GM21515 (cell line): ENCODE results near the gene STK16.
"Not testable (repeated sequence)": the region's sequence is repeated elsewhere in the genome, so short reads cannot be mapped to it uniquely, and the experiment has no call there.

Source experiments
- ATAC-seq: cut with Tn5 transposase; IDR thresholded peaks from one replicate; pipeline ENCODE4 v1.9.1; 2021; ENCODE audit not compliant: unreplicated experiment

STK16 gene

GRCh38 chr2:219245148-219245898, at the start of gene STK16, which contains the start of gene GLB1L:
Gene STK16 (plus strand): TSS chr2:219245479. CDS start chr2:219246000, 521 bp downstream.
Gene GLB1L (minus strand): TSS chr2:219245444. CDS start chr2:219243573, 1,871 bp downstream.
- ATAC-seq, result peak; percentile 69

GRCh38 chr2:219197388-219197787, 47.9 kb upstream of the STK16 start:
- no peak for ATAC-seq

- no peak for ATAC-seq
Observed at GRCh38 chr2:219198974-219199373, 46.3 kb upstream of the STK16 start.

- no peak for ATAC-seq
Observed at GRCh38 chr2:219199470-219200211, 45.6 kb upstream of the STK16 start.

- ATAC-seq, result not testable (repeated sequence)
Observed at GRCh38 chr2:219200502-219201326, 44.6 kb upstream of the STK16 start.

- not testable (repeated sequence) for ATAC-seq
Observed at GRCh38 chr2:219201331-219201730, 43.9 kb upstream of the STK16 start.

GRCh38 chr2:219204425-219205164, 40.7 kb upstream of the STK16 start:
- no peak for ATAC-seq

- ATAC-seq, result no peak
Observed at GRCh38 chr2:219205165-219205538, 40.1 kb upstream of the STK16 start.

GRCh38 chr2:219205981-219206327, 39.3 kb upstream of the STK16 start:
- ATAC-seq, result no peak

GRCh38 chr2:219206328-219207133, 38.7 kb upstream of the STK16 start, which contains the start of gene ZFAND2B:
Gene ZFAND2B (plus strand): TSS chr2:219206782. CDS start chr2:219206988, 206 bp downstream.
- peak; percentile 96 for ATAC-seq

GRCh38 chr2:219207134-219207883, 38.0 kb upstream of the STK16 start:
- no peak for ATAC-seq

- ATAC-seq, result no peak
Observed at GRCh38 chr2:219207884-219208740, 37.2 kb upstream of the STK16 start.

- ATAC-seq, result no peak
Observed at GRCh38 chr2:219209236-219210195, 35.8 kb upstream of the STK16 start.

GRCh38 chr2:219210196-219210885, 34.9 kb upstream of the STK16 start:
- no peak for ATAC-seq

GRCh38 chr2:219210886-219211362, 34.4 kb upstream of the STK16 start:
- no peak for ATAC-seq

- ATAC-seq, result no peak
Observed at GRCh38 chr2:219213026-219213415, 32.3 kb upstream of the STK16 start.
